ENCODE data around the gene M6PR. TPM values are rescaled to one million over a fixed set of nuclear protein-coding genes. Genes with fewer than 3 reads are reported as not detected.
"Not testable (repeated sequence)": the region's sequence is repeated elsewhere in the genome, so short reads cannot be mapped to it uniquely, and the experiment has no call there.

M6PR gene
- polyA plus RNA-seq, 4 donors, result 189 to 217 (median 210) TPM

DNA sequence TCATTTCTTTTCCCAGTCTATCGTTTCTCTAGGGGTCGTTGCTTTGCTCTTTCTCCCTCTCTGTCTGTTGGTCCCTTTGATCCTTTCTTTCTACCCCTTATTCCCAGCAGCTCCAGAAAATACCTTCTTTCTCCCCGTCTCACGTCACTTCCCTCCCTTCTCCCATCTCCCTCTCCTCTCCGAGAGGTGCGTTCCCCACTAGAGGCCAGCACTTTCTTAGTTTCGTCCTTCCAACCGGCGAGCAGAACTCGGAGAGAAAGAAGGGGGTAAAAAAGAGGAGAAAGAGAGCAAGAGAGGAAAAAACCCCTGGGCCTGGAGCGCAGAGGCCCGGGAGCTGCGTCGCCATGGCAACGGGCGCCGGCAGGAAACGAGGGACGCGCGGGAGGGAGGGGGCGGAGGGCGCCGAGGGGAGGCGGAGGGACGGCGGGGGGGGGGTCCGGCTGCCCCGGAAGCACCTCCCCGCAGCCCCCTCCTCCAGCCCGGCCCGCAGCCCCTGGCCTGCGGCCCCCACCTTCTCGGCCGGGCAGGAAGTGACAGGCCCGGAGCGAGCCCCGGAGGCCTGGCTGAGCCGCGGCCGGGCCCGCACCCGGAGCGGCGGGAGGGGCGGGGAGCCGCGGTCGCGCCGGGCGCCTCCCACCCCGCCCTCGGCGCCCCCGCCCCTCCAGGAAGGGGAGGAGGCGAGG, 35.3 kb downstream of the M6PR start, which contains the start of gene PHC1:
PHC1 (plus strand) TSS at position 477 of the 683 bp plus-strand sequence. CDS start 3,169 bp downstream, outside the sequence.
- DNase-seq (ENCODE audit: low read depth in 4 of 4, low spot score in 3 of 4), result peak; percentile 73 to 79 (median 76)

DNA sequence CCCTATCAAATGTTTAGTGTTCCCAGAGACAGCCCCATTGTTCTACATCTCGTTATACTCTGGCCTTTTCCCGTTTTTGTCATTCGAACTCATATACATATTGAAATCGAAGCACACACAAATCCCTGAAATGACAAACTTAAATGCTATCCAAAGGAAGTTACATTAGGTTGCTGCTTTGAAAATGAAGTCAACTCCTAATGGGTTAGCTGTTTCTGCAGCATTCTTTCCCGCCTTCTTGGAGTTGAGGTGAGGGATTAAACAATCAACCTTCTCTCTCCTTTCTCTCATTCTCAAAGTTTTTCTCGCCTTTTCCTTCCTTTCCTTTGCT, 35.8 kb downstream of the M6PR start:
- no peak for DNase-seq (ENCODE audit: low read depth in 4 of 4, low spot score in 3 of 4)

DNA sequence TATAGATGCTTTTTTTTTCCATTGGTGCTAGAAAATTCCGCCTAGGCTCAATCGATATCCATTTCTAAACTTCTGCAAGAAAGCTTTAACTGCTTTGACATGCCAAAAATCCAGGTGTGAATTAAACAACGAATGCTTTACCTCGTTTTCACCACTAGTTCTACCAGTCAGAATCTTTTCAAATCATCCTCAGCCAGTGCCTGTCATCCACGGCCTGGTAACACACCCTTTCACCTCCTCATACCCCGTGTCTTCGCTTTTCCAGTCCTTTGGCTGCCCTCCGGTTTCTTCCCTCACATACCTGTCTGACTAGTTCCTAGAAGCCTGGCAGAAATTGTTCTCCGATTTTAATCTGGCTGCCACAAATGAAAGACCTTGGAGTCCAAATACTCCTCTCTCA, 36.5 kb downstream of the M6PR start:
- no peak for DNase-seq (ENCODE audit: low read depth in 4 of 4, low spot score in 3 of 4)

DNA sequence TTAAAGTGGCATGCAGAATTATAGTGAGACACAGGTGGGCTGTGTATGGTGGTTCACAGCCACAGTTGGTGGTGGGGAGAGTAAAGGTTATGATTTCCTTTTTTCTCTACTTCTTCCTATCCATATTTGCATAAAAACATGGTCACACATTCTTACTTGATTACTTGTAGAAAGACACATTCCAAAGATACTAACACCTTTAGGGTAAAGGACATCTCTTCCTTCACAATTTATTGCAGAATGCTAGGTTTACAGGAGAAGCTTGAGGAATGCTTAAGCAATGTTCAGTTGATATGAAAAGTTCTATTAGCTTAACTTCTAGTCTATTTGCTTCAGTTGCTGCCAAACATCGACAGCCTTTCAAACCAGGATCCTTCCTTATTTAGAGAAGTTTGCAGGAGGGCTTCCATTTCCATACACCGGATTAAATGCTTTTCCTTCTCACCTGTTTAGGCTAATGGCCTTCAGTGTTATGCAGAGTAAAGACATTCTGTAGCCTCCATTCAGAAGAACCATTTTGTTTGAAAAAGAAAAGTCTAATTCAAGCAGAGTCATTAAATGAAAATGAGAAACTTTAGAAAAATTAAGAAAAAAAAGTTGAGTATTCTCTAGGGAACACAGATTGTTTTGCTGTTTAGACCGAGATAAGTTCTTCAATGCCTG, 37.7 kb downstream of the M6PR start:
- no peak for DNase-seq (ENCODE audit: low read depth in 4 of 4, low spot score in 3 of 4)

DNA sequence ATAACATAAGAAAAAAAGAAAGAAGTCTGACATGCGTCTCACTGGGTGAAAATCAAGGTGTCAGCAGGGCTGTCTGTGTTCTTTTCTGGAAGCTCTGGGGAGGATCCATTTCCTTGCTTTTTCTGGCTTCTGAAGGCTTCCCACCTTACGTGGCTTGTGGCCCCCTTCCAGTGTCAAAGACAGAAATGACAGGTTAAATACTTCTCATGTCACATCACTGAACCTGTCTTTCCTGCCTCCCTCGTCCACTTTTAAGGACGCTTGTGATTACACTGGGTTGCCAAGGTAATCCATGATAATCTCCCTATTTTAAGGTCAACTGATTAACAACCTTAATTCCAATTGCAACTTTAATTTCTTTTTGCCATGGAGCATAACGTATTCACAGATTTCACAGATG, 39.7 kb downstream of the M6PR start:
- DNase-seq (ENCODE audit: low read depth in 4 of 4, low spot score in 3 of 4), result no peak

DNA sequence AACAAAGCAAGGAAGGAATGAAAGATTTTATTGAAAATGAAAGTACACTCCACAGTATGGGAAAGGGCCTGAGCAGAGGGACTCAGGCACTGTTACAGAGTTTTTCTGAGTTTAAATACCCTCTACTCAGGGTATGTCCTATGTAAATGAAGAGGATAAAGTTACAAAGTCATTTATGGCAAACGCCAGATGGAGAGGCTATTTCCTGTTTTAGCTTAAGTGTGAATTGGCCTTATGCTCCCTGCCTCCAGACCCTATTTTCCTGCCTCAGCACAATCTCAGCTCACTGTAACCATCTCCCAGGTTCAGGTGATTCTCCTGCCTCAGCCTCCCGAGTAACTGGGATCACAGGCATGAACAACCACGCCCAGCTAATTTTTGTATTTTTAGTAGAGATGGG, 41.9 kb downstream of the M6PR start:
- no peak for DNase-seq (ENCODE audit: low read depth in 4 of 4, low spot score in 3 of 4)

DNA sequence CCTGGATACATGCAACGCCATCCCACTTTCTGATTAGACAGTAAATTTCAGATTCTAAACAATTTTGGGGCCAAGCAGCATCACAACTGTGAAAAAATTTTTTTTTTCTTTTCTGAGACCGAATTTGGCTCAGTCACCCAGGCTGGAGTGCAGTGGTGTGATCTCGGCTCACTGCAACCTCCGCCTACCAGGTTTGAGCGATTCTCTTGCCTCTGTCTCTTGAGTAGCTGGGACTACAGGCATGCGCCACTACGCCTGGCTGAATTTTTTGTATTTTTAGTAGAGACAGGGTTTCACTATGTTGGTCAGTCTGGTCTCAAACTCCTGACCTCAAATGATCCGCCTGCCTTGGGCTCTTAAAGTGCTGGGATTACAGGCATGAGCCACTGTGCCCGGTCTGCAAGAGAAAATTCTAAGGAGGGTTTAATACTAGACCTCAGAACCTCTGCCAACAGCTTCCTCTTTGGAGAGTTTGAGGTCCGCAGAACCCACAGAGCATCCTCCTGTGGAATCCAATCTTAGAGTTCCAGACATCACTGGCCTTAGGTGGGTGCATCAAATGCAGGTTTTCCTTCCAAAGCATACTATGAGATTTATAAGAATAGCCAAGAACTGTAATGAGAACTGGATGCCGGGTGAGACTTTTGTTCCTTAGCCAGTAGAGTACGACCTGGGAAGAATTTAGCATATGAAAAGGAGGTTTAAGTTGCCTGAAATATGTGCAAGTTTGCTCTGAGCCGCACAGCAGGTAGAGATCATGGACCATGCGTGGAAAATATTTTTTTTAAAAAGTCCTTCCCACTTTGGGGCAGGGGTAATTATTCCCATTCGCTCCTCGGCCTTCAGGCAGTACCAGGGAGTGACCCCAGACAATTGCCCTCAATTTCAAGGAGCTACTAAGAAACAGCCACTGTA, 42.9 kb downstream of the M6PR start:
- DNase-seq (ENCODE audit: low read depth in 4 of 4, low spot score in 3 of 4), result no peak

DNA sequence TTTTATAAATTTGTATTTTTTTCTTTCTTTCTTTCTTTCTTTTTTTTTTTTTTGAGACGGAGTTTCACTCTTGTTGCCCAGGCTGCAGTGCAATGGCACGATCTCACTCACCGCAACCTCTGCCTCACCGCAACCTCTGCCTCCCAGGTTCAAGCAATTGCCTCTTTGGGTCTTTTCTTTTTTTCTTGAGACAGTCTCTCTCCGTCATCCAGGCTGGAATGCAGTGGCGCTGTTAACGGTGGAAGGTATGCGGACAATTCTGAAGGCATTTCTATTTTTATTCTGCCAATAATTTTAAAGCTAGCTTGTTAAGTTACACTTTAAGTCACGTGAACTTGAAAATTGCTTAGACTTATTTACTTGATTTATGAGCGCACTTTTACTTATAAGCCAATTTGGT, 43.9 kb downstream of the M6PR start:
- DNase-seq (ENCODE audit: low read depth in 4 of 4, low spot score in 3 of 4), result no peak

DNA sequence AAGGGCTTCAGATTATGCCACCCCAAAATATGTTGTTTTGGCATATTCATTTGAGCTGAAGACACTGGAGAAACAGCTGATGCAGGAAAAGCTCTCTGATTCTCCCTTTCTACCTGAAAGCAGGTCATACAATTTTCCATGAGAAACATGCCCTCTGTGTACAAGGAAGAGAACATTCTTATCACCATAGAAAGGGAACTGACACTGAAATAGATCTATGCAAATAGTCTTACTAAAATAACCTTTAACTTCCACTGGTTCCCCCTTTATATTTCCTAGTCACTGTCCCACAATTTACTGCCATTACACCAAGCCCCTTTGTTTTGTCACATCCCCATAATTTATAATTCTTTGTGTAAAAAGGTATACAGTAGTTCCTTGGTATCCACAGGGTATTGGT, 44.8 kb downstream of the M6PR start:
- DNase-seq (ENCODE audit: low read depth in 4 of 4, low spot score in 3 of 4), result no peak

DNA sequence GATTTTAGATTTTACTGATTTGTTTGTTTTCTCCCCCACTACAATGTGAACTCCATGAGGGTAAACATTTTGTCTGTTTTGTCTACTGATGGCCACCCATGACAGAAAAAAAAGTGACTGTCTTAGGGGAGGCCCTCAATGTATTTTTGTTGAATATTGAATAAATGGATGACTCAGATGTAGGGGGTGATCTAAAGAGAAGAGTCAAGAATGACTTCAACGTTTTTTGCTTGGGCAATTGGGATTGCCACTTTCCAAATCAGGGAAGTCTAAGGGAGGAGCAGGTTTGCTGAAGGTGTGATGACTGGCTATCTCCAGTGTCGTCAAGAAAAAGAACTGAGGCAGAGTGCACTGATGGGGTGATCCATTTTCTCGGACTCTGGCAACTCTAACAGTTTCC, 45.8 kb downstream of the M6PR start:
- DNase-seq (ENCODE audit: low read depth in 4 of 4, low spot score in 3 of 4), result no peak

DNA sequence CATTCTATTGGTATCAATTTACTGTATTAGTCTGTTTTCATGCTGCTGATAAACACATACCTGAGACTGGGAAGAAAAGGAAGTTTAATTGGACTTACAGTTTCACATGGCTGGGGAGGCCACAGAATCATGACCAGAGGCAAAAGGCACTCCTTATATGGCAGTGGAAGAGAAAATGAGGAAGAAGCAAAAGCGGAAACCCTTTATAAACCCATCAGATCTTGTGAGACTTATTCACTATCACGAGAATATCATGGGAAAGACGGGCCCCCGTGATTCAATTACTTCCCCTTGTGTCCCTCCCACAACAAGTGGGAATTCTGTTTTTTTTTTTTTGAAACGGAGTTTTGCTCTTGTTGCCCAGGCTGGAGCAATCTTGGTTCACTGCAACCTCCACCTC, 46.7 kb downstream of the M6PR start:
- DNase-seq (ENCODE audit: low read depth in 4 of 4, low spot score in 3 of 4), result not testable (repeated sequence)

DNA sequence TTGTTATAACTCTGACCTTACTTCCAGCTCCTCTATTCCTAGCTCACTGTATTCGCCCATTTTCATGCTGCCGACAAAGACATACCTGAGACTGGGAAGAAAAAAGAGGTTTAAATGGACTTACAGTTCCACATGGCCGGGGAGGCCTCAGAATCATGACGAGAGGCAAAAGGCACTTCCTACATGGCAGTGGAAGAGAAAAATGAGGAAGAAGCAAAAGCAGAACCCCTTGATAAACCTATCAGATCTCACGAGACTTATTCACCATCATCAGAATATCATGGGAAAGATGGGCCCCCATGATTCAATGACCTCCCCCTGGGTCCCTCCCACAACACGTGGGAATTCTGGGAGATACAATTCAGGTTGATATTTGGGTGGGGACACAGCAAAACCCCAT, 49.6 kb downstream of the M6PR start:
- DNase-seq (ENCODE audit: low read depth in 4 of 4, low spot score in 3 of 4), result no peak

DNA sequence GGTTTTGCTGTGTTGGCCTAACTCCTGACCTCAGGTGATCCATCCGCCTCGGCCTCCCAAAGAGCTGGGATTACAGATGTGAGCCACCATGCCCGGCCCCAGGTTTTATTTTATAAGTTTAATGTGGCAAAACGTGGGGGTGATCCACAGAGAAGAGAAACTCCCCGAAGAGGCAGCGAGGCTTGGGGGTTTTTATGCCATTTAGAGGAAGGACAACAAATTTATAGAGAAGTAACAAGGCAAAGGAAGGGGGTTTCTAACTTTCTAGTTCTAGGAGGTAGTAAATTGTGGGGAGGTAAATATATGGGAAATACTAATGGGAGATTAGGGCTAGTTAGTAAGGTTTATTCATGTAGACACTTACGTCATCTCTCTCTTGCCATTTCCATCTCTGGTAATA, 52.4 kb downstream of the M6PR start:
- DNase-seq (ENCODE audit: low read depth in 4 of 4, low spot score in 3 of 4), result no peak

DNA sequence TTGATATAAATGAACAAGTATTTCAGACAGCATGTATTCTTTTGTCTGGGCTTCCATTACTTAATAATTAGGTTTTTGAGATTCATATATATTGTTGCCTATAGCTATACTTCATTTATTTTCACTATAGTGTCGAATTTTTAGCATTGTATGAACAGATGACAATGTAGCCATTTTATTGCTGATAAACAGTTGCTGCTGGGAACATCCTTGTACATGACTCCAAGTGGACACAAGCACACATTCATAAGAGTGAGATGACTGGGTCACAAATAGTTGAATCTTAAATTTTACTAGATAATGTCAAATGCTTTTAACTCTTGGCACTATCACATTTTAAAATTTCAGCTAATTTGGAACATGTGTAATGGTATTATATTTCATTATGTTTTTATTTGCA, 54.5 kb downstream of the M6PR start:
- no peak for DNase-seq (ENCODE audit: low read depth in 4 of 4, low spot score in 3 of 4)

DNA sequence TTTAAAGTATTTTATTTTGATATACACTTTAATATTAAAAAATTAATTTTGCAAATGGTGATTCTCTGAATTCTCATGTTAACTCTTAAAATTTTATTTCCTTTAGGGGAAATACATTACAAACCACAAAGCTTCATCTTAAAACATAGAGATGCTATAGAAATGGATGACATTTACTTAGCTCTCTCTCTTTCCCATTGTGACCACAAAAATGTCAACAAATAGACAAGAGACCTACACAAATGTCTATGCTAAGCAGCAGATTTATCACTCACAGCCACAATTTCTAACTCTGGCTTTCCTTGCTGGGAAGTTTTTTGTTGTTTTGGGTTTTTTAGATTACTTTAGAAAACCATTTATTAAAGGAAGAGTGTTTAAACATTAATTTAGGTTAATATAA, 55.1 kb downstream of the M6PR start:
- DNase-seq (ENCODE audit: low read depth in 4 of 4, low spot score in 3 of 4), result no peak

DNA sequence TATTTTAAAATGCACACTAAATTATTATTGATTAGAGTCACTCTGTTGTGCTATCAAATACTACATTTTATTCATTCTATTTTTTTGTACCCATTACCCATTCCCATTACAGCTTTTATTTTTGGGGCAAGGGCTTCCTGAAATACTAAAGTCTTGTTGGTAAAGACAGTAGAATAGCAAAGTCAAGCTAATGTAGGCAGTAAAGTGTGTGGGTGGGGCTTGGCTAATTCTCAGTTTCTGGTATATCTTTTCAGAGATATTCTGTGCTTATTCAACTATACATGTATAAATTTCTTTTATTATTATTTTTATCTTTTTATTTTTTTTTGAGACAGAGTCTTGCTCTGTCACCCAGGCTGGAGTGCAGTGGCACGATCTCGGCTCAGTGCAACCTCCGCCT, 57.5 kb downstream of the M6PR start:
- no peak for DNase-seq (ENCODE audit: low read depth in 4 of 4, low spot score in 3 of 4)

Other genes with a start within 250 kb of the M6PR start
- gene A2ML1, start 127.0 kb downstream of the M6PR start, polyA plus RNA-seq (ENCODE audit: insufficient read length in 4 of 4), result under 1 TPM in 3 of 4 donors, not detected in 1; 0.06 to 0.40 (median 0.21) TPM
- 10 to 100 TPM; 66.2 to 91.7 (median 85.4) TPM for gene PHC1, start 35.1 kb downstream of the M6PR start, polyA plus RNA-seq (ENCODE audit: insufficient read length in 4 of 4)
- gene KLRG1, start 39.9 kb upstream of the M6PR start, polyA plus RNA-seq (ENCODE audit: insufficient read length in 4 of 4), result 1 to 10 TPM; 1.5 to 3.3 (median 2.6) TPM
- gene A2M, start 166.3 kb upstream of the M6PR start, polyA plus RNA-seq (ENCODE audit: insufficient read length in 4 of 4), result 100 to 1,000 TPM; 210 to 247 (median 246) TPM